22Rv1 (cell line): ENCODE data around the gene FLOT1.

Experiments used
- H3K27ac ChIP-seq: fragments of 450-650 bp; 2 replicates; pipeline ENCODE4 v1.5.1; 2017
- ZFX ChIP-seq: fragments of 450-650 bp; IDR thresholded peaks from 2 replicates; pipeline ENCODE4 v1.6.1; 2017; ENCODE audit warnings: antibody characterized with exemption, borderline replicate concordance
- TF ChIP-seq, protein P1 (sequence below): fragments of 450-650 bp; IDR thresholded peaks from 2 replicates; pipeline ENCODE4 v1.5.1; 2017; ENCODE audit warnings: mild to moderate bottlenecking

The FLOT1 gene

DNA sequence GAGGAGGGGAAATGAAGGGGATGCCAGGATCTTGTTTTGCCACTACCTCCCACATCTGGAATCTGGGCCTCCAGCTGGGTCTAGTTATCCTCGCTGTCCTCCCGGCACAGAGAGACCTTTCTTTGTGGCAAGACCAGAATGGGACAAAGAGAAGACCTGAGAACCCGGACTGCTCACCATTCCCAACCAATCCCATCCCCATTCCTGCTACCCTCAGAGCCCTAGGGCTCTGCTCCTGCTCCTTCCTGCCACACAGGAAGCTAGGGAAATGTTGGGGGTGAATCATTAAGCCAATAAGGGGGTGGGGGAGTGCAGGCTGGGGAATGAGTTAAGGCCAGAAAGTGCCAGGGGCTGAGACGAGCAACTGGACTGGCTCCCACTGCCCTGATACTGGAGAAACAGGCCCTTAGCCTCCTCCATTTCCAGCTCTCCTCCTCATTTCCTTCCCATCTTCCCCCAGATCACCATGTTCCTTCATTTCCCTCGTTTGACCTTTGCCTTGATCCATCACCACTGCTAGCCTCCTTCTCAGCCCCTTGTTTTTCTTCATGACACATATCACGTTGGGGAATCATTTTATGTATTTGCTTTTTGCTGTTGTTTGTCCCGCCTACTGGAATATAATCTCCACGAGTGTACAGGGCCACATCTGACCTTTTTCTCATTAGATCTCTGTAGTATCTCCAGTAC, 6.5 kb upstream of the FLOT1 start:
- peak overlapping the region; percentile 10; the same call in 1 of the 2 replicates for H3K27ac ChIP-seq
- no peak for TF ChIP-seq ZFX
- TF ChIP-seq, protein P1, sequence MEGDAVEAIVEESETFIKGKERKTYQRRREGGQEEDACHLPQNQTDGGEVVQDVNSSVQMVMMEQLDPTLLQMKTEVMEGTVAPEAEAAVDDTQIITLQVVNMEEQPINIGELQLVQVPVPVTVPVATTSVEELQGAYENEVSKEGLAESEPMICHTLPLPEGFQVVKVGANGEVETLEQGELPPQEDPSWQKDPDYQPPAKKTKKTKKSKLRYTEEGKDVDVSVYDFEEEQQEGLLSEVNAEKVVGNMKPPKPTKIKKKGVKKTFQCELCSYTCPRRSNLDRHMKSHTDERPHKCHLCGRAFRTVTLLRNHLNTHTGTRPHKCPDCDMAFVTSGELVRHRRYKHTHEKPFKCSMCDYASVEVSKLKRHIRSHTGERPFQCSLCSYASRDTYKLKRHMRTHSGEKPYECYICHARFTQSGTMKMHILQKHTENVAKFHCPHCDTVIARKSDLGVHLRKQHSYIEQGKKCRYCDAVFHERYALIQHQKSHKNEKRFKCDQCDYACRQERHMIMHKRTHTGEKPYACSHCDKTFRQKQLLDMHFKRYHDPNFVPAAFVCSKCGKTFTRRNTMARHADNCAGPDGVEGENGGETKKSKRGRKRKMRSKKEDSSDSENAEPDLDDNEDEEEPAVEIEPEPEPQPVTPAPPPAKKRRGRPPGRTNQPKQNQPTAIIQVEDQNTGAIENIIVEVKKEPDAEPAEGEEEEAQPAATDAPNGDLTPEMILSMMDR: no peak

DNA sequence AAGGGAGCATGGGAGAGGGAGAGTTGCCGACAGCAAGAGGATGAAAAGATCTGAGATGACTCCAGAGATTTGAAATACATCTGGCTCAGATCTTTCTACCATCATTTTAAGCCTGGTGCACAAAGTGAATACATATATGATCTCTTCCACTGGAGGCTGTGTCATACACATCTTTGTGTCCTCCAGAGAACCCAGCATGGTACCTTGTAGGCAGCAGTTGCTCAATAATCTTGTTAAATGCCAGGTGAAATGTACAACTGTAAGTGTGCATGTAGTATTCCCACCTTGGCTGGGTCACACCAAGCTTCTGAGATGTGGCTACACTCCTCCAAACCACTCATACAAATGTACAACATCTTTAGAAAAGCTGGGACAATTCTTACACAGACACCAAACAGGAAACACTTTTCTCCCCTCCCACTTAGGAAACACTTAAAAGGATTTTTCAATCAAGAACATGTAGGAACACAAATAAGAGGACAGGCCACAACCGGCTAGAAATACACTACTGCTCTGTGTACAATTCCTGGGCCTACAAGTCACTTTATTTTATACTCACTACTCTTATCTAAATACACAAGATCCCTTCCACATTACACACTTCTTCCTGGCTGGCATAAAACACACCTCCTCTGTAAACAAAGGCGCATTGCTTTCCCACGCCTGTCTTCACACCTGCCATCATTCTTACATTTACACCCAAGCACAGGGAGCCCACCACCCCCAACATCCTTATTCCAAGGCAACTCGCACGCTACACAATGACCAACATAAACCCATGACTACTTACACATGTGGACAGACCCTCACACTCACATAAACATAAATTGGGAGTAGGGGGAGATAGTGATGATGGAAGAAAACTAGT, 5.6 kb upstream of the FLOT1 start:
- TF ChIP-seq, protein P1: no peak
- no peak for TF ChIP-seq ZFX
- H3K27ac ChIP-seq: peak overlapping the region; percentile 10; the same call in 1 of the 2 replicates

DNA sequence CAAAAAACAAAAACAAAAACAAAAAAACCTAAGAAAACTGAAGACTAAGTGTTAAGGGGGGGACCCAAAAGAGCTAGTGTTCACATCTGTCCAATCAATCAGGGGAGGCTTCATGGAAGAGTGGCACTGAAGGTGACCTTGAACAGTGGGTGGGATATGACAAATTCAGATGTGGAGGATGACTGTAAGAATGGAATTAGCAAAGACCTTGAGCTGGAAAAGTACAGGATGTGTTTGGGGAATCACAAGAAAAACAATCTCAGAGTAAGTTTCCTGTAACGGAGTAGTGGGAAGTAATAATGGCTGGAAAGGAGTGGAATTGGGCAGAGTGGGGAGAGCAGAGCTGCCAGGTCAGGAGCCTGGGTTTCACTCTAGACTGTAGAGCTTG, 4.8 kb upstream of the FLOT1 start:
- no peak overlapping the region for H3K27ac ChIP-seq
- TF ChIP-seq ZFX: no peak
- TF ChIP-seq, protein P1: no peak

DNA sequence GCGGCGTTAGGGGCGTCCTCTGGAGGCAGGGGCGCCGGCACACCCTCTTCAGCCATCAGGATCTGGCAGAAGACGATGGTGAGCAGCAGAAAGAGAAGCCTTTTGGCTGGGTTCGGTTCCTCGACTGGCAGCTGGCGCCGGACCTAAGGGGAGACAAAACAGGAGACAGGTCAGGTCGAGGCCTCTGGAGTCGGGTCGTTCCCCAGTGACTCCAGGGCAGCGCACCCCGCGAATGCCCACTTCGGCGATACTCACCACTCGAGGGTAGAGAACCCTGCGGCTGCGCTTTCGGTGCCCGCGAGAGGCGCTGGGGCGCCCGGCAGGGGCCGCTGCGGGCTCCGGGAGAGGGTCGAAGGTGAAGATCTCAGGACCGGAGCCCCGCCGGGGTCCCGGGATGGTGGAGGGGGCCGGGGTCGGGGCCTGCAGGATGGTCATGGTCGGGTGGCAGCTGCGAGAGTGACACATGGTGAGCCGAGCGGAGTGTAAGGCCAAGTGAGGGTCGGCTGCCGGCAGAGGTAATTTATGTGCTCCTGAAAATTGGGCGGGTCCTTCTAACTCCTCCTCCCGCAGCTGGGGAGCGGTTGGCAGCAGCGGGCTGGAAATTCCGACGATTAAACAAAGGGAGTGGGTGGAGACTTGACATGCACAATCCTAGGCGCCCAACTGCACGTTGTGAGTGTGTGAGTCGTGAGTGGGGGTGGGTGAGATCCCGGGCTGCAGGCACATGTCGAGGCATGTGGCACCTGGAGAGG, 1.7 kb upstream of the FLOT1 start, which contains the start of gene IER3:
TSS of gene IER3 (minus strand) at position 494 of the 752 bp plus-strand sequence. CDS start at position 465, 29 bp downstream.
- H3K27ac ChIP-seq: peak within 1 kb of the TSS; percentile 76
- TF ChIP-seq ZFX: no peak
- TF ChIP-seq, protein P1: peak; percentile 64

DNA sequence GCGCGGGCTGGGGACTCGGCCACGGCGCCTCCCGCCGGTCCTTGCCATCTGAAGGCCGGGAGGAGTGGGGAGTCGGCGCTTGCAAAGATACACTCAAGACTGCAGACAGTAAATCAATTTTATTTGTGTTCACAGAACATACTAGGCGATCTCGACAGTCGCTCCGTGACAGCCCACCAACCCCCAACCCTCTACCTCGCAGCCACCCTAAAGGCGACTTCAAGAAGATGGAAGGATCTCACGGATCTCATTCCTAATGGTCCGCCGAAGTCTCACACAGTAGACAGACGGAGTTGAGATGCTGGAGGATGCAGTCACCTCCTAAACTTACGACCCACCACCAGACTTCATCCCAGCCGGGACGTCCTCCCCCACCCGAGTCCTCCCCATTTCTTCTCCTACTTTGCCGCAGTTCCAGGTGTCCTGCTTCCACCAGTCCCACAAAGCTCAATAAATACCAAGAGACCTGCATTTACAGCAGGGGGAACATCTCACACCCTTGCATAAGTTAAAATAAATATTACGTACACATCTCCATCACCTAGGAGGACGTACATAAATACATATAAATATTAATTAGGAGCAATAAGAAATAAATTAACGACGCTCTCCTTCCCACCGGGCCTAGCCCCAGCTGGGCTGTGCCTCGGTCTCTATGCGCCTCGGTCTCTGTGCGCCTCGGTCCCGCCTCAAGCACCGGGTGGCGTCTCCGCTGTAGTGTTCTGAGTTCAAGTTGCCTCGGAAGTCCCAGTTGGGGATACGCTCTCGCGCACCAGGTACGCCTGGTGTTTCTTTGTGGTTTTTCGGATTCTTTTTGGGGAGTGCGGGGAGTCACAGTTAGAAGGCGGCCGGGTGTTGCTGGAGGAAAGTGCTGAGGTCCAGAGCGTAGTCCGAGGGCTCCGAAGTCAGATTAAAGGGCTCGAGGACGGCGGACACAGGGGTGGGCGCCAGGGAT, 889 bp upstream of the FLOT1 start:
- TF ChIP-seq, protein P1: no peak
- no peak for TF ChIP-seq ZFX

DNA sequence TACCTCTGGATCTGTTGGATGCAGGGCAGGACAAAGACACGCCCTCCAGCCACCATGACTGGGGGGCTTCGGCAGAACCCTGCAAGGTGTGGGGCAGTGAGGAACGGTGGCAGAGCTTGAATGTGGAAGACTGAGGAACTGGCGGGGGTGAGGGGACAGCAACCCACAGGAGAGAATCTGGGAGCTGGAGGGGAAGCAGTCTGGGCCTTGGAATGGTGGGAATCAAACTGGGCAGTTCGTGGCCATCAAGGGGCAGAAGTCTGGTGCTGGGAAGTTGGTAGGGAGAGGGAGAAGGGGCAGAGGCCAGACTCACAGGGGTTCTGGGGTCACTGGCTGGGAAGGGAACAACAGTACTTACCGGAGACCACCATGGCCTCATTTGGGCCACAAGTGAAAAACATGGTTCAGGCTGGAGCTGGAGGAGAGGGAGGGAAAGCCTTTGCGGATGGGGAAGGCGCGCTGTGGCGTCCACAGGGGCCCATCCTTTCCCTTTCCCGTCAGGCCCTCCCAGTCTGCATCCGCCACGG, 635 bp downstream of the FLOT1 start:
- peak overlapping the region; percentile 76 for H3K27ac ChIP-seq
- no peak for TF ChIP-seq ZFX
- TF ChIP-seq, protein P1: no peak

More for the DNA sequence above, 889 bp upstream of the FLOT1 start:
- peak overlapping the region; percentile 76 for H3K27ac ChIP-seq
